Endometrial microvascular endothelial cells (primary cell): Measurements from ENCODE around the gene ZNF385A. TPM values are rescaled to one million over a fixed set of nuclear protein-coding genes. Genes with fewer than 3 reads are reported as not detected.
"Not testable (repeated sequence)": the region's sequence is repeated elsewhere in the genome, so short reads cannot be mapped to it uniquely, and the experiment has no call there.

ENCODE experiments used
- in situ Hi-C: cut with HindIII; loops from 2 replicates; pipeline ENCODE4 v1.10.0; 2017; ENCODE audit warnings: low sequenced_read_pairs, low pct_unique_long_range_greater_than_20kb; ENCODE audit errors: inconsistent ontology term
- total RNA-seq: library from RNA; depleted of rRNA; stranded (reverse); fragments of >200 nt; gene quantifications from one replicate; pipeline ENCODE4 v1.2.3, GENCODE V29; 2015; ENCODE audit errors: inconsistent ontology term

The ZNF385A gene
- total RNA-seq, 1 donor from 2014 or later, result 0.65 TPM

DNA sequence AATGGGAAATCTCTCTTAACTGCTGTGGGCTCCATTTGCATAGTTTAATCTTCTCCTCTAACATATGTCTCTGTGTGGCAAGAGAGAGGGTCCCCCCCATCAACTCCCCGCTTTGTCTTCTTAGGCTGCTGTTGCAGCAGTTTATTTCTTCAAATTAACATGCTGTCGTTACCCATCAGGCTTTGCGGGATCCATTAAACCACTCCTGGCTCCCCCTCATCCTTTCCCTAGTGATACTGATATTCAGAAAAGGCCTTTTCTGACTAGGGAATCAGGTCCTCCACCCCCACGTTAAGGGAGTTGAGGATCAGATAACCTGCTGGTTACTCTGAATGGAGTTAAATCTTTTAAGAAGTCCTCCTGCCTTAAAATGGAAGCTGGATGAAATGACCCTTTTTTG is 35.5 kb downstream of the ZNF385A start:
- in situ Hi-C loops, result no loop called here

DNA sequence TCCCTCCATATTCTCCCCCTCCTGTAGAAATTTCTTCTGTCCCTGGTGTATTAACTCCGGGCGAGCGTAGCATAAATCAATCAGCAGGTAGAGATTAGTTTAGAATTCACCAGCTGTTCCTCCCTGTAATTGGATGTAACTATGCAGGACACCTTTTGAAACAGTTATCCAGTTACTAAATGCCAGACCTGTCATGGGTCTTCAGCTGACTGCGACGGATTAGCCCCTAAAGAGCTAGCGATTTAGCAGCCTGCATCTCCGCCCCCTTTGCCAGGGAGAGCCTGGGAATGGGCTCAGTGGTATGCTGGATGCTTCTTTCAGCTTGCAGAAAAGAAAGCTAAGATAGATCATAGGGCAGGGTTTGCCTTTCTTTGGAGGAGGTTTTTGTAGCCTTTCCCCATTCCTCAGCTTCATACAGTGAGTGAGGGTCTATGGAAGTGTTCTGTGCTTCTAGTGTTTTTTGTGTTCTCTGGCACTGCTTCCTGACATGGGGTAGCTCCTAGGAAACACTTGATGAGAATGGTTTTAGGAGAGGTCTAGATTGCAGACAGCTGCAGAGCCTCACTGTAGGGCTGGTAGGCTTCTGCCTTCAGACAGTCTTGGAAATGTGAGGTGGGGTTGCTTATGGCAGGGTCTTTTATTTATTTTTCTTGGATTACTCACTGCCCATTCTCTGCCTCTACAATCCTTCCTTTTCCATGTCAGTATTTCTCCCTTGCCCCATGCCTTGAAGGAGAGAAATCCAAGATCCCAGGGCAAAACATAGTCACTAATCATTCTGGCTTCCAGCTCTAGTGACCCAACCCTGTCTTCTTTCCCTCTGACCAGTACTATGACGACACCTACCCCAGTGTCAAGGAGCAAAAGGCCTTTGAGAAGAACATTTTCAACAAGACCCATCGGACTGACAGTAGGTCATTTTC is 42.9 kb downstream of the ZNF385A start:
- in situ Hi-C loops, result no loop called here

DNA sequence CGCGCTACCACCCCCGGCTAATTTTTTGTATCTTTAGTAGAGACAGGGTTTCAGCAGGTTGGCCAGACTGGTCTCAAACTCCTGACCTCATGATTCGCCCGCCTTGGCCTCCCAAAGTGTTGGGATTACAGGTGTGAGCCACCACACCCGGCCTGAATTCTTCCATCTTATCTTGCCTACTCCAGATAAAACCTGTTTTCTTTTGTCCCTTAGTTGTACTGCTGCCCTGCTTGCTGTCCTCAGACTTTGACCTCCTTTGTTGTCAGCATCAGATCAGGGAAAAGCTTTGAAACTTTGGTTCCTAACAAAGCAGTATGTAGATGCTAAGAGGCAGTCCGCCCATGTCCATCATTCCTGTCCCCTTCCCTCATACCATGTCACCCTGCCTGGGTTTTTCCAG is 43.7 kb downstream of the ZNF385A start:
- in situ Hi-C loops, result no loop called here

DNA sequence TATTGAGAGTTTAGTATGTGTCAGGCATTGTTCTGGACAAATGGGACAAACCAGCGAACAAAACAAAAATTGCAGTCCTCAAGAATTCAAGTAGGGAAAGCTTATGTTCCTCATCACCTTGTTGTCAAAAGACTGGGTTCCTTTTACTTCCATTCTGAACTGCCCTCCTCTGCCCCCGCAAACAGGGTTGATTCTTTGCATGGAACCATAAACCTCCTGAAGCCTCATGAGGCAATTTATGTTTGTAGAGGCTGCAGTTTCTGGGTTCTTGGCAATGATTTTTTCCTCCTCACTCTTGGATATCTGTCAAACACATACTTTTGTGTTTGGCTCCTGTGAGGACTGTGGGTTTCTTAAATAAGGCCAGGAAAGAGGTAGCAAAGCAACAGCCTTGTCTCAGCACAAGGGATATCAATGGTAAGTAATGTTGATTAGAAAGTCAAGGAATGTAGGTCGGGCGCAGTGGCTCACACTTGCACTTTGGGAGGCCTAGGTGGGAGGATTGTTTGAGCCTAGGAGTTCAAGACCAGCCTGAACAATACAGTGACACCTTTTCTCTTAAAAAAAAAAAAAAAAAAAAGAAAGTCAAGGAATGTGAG is 45.7 kb downstream of the ZNF385A start:
- in situ Hi-C loops, result no loop called here

DNA sequence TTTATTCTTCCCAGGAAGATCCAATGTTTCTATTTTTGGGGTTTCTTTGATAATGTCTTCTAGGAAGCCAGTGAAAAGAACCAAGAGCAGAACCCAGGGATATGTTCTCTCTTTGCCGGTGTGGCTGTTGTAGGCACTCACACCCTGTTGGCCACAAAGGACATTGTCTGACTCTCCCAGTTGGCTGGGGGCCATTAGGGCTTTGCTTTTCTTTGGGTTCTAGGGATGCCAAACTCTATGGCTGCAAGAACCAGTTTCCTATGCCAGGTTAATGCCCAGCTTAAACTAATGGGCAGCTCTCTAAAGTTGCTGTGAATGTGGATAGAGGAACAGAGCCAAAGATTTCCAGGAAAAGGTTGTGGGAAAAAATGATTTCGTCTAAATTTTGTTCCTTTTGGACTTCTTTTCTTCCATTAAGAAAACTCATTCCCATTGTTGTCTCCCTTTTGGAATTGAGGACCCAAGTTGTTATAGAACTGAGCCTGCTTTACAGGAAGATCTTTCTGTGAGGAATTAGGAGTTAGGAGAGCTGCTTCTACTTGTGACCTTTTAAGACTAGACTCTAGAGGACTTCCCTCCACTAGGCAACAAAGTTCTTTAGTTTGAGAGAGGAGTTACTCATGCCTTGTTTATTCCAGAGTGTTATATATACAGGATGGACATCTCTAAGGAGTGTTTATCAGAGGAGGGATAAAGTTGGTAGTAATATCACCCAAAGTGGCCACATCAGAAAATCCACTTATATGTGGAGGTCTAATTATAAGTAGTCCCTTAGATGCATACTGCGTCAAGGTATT is 46.5 kb downstream of the ZNF385A start:
- in situ Hi-C loops, result no loop called here

DNA sequence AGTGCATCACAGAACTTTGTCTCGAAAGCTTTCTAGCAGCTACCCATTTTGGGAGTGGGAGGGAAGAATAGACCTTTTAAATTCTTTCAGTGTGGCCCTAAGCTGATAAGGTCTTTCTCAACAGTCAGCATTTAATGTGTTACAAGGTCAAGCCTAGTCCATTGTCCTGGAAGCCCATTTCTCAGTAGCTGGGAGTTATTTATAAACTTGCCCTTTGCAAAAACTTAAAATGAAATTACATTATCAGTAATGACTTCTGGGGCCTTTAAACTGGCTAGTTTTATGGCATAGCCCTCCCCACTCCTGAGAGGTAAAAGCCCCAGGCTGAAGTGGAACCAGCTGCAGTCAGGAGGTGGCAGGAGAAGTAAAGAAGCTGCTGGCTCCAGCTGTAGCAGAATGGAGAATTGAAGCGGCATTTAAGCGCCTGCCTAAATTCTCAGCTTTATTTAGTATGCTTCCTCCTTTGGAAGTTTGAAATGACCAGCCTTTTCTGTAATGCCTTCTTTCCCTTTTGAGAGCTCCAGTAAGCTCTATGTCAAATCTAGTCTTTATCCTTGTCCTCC is 47.2 kb downstream of the ZNF385A start:
- in situ Hi-C loops, result no loop called here

DNA sequence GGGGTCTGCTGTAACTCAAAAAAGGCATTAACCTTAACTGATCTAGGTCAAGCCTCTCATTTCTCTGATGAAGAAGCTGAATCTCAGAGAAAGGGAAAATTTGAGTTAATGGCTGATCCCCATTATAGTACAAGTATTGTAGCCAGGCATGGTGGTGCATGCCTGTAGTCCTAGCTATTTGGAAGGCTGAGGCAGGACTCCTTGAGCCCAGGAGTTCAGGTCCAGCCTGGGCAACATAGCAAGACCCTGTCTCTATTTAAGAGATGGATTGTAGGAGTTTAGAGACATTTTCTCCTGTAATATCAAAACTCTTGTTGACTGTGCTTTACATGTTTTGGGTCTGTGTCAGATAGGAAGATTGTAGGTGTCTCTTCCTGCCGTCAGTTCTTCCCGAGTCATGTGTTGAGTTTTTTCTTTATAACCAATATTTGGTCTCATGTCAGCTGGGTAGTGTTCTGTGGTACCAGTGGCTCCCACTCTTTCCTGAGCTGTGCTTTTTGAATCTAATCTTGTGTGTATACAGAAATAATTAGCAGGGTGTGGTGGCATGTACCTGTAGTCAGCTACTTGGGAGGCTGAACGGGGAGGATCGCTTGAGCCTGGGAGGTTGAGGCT is 51.0 kb downstream of the ZNF385A start:
- in situ Hi-C loops, result no loop called here

DNA sequence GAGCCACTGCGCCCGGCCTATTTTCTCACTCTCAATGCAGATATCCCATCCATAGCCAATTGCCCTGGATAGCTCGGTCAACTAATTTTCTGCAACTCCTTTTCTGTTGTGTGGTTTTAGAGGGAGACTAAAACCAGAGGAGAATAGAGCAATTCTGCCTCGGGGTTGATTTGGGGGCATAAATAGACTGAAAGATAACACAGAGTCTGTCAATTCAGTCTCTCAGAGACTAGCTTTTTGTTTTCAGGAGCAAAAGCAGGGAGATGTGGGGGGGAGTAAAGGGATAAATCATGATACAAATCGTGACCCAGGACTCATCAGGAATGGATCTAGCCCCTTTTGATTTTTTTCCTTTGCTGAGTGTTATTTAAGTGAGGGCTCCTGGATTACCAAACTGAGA is 53.1 kb downstream of the ZNF385A start:
- in situ Hi-C loops, result no loop called here

DNA sequence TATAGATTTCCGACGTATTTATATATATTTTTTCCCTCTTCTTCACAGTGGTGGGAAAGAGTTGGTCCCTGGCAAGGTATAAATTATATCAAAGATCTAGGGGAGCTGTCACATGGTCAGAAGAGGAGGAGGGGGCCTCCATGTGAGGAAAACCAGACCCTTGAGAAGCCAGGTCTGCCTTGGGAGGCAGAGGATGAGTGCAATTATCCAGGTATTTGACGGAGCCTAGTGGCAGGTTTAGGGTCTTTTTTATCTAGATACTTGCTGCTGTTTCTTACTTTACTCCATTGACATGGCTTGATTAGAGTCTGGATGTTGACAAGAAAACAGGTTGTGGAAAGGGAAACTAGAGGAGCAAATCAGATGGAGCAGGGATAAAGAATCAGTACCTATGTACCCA is 54.1 kb downstream of the ZNF385A start:
- in situ Hi-C loops, result no loop called here

DNA sequence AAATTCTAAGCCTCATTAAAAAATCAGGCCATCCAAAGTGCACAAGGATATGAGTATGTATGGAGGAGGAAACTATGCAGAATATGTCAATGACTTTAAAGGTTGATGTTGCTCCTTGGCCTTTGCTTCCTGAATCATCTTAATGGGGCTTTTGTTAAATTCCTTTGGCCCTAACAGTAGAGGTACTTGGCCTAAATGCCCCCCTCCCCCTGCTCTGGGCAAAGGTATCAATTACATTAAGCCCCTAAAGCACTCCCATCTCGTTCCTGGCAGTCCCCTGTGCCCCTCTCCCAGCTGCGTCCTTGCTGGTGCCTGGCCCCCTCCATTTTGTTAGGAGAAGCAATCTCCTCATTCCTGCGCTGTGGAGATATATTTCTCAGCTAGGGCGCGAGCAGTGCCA is 54.8 kb downstream of the ZNF385A start:
- in situ Hi-C loops, result no loop called here

DNA sequence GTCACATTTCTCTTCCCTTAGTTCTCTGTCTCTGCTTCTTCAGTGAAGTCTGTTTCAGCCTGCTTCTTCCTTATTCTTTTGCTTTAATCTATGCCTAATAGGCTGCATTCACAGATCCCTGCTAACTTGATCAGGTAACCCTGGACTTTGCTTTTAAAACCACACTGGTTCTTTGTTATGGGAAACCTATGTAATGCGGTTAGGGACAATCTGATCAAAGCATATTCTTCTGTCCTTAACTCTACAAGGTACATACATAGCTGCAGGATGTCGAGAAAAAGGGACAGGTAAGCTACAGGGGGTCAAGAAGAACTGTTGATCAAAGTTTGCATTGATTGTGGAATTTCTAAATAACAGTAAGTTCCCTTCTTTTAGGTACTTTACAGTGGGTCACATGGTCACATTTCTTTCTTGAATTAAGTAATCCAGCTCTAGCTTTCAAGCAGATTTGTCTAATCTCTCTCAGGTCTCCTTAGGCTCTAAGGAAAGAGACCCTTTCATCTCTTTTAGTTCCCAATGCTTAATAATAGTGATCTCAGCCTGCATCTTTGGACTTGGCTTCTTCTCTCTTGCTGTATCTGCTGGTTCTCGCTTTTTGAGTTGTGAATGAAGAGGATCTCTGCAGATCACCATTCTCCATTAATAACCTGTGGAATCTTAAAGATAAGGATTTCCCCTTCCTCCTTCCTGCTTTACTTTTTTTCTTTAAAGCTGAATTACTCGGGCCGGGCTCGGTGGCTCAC is 55.8 kb downstream of the ZNF385A start:
- in situ Hi-C loops, result no loop called here

DNA sequence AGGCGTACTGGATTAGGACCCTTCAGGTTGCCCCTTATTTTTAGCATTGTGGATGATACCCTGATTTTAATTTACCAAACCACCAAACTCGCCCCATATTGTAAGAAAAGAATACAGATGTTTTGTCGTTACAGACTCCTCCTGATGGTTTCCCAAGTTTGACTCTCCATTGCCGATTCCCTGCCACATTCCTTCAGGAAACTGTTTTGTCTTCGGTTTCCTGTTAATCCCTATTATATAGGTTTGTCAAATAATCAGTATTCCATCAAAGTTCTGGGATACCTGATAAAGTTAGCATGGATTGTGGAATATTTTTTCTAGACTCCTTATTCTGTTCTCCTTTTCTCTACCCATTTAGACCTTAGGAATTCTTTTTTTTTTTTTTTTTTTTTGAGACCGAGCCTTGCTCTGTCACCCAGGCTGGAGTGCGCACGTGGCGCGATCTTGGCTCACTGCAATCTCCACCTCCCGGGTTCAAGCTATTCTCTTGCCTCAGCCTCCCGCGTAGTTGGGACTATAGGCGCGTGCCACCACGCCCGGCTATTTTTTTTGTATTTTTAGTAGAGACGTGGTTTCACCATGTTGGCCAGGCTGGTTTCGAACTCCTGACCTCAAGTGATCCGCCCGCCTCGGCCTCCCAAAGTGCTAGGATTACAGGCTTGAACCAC is 59.0 kb downstream of the ZNF385A start:
- in situ Hi-C loops, result not testable (repeated sequence)

DNA sequence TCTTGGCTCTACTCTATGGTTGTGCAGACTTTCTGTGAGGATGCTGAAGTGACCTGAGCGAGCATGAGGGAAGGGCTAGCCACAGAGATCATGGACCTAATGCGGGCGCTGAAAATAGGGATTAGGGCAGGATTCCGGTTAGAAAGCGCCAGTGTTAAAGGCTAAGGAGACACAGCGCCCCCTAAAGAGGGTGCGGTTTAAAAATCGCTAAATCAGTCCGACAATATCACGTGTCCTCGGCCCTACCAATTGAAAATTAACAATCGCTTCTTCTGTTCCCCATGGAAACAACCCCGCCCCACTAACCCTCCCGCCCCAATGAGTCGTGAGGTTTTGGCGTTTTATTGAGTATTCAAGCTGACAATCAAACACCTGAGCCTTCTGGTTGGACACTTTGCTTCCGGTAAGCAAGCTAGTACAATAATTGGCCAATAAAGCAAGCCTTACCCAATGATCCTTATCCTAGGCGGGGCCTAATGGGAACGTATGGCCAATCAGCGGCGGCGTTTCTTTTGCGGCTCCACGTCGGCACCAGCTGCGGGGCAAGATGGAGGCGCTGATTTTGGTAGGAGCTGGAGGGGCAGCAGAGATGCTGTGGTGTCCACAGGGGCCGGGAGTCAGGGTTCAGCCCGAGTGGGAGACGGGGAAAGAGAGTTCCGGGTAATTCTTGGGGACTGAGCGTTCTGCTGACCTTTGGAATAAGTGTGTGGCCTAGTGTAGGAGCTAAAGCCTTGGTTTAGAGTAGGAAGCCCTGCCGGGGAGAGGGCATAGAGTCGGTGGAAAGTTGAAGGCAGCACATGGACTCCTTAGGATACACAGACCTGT is 59.7 kb downstream of the ZNF385A start, which contains the start of gene COPZ1:
TSS of gene COPZ1 (plus strand) at position 515 of the 825 bp plus-strand sequence. CDS start at position 548, 33 bp downstream.
- in situ Hi-C loops, result no loop called here

DNA sequence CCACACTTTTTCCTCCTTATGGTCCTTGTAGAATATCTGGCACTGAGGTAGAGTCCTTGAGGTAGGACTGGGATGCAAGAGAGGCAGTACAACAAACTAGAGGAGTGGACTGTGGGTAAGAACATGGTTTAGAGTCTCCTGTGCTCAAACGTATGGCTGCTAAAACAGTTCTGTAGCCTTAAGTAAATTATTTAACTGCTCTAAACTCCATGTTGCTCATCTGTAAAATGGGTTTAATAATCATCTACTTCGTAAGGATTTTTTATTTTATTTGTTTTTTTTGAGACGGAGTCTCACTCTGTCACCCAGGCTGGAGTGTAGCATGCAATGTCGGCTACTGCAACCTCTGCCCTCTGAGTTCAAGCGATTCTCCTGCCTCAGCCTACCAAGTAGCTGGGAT is 63.2 kb downstream of the ZNF385A start:
- in situ Hi-C loops, result no loop called here
